Brain microvascular endothelial cell (primary cell): ENCODE measurements around the gene FSTL5.

Source experiments
- DNase-seq: peaks from one replicate; pipeline ENCODE4 v3.0.0-alpha.2; 2020
- H3K27ac ChIP-seq: fragments of 250-450 bp; sonication (Bioruptor Pico); 2 replicates; pipeline ENCODE4 v1.5.1; 2020; ENCODE audit warnings: mild to moderate bottlenecking, moderate library complexity
- H3K27me3 ChIP-seq: fragments of 250-450 bp; sonication (Bioruptor Pico); replicated peaks from 2 replicates; pipeline ENCODE4 v1.5.1; 2020; ENCODE audit warnings: mild to moderate bottlenecking
- H3K36me3 ChIP-seq: fragments of 250-450 bp; sonication (Bioruptor Pico); replicated peaks from 2 replicates; pipeline ENCODE4 v1.5.1; 2020; ENCODE audit warnings: mild to moderate bottlenecking
- H3K4me3 ChIP-seq: 2 replicates; pipeline ENCODE4 v1.5.1; 2011; ENCODE audit warnings: low read depth, mild to moderate bottlenecking, control low read depth, low read length, moderate library complexity
- CTCF ChIP-seq: IDR thresholded peaks from 2 replicates; pipeline ENCODE4 v1.5.1; 2011; ENCODE audit warnings: low read depth, mild to moderate bottlenecking, moderate library complexity, low read length, control low read depth, inconsistent platforms; ENCODE audit errors: missing control alignments
- in situ Hi-C: cut with HindIII; loops from 2 replicates; pipeline ENCODE4 v1.10.0; 2017; ENCODE audit warnings: low sequenced_read_pairs, low pct_ligation_motif_present

FSTL5 gene

GRCh38 chr4:161342881-161343568, 820.8 kb downstream of the FSTL5 start:
- in situ Hi-C loops: no loop called here
- no peak for DNase-seq
- Histone ChIP-seq H3K27me3 (no peaks in the 10 kb centered on the region), H3K36me3 (no peaks in the 10 kb centered on the region), H3K27ac (no peak overlapping the region), H3K4me3 (no peak overlapping the region)
- no peak for TF ChIP-seq CTCF

GRCh38 chr4:161336621-161337020, 827.2 kb downstream of the FSTL5 start:
- H3K4me3 ChIP-seq: no peak overlapping the region
- no peak for TF ChIP-seq CTCF
- H3K27me3 ChIP-seq: no peaks in the 10 kb centered on the region
- no peak overlapping the region for H3K27ac ChIP-seq
- in situ Hi-C loops: no loop called here
- no peaks in the 10 kb centered on the region for H3K36me3 ChIP-seq
- no peak for DNase-seq

- TF ChIP-seq CTCF: no peak
- H3K27ac ChIP-seq: no peak overlapping the region
- DNase-seq: no peak
- H3K27me3 ChIP-seq: no peaks in the 10 kb centered on the region
- H3K4me3 ChIP-seq: no peak overlapping the region
- in situ Hi-C loops: no loop called here
- no peaks in the 10 kb centered on the region for H3K36me3 ChIP-seq
Observed at GRCh38 chr4:161336016-161336530, 827.7 kb downstream of the FSTL5 start.
